GM18870 (cell line): Measurements from ENCODE around the gene HTR3D.
"Not testable (repeated sequence)": the region's sequence is repeated elsewhere in the genome, so short reads cannot be mapped to it uniquely, and the experiment has no call there.

Experiments
- ATAC-seq: cut with Tn5 transposase; IDR thresholded peaks from one replicate; pipeline ENCODE4 v1.9.1; 2021; ENCODE audit warnings: moderate library complexity; ENCODE audit not compliant: unreplicated experiment

Gene HTR3D

DNA sequence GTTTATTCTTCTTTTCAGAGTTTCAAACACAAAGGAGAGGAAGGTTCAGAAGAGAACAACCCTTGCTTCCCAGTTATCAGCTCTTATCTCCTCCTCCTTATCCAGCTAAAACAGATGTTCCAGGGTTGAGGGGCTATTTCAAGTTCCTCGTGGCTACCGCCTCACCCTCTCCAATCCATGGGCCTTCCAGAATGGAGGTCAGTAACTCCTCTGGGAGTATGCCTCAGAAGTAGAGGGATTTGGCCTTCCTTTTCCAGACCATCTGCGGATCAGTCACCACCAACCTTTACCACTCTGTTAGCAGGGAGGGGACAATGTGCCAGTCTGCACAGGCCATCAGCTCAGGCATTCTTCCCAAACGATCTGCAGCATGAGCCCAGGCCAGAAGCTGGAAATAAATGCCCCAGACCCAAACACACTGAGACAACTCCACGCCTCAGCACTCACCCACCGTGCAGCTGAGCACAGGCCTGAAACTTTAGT, 36.1 kb downstream of the HTR3D start:
- ATAC-seq, result no peak

DNA sequence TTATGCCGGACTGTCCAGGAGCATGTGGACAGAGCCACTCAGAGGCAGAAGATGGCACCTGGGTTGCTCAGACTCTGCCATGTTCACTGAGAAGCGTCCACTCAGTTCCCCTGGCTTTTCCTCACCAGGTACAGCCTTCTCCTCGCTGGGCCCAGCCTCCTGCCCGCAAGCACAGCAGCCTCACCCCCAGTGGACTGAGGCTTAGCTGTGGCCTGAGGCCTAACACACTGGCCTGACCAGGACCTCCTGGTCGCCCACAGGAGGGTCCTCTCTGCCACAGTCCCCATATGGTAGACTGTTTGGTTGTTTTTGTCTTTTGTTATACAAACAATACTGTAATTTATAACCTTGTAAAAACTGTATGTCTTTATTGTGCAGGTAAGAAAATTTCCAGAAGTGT, 36.8 kb downstream of the HTR3D start:
- ATAC-seq, result no peak

DNA sequence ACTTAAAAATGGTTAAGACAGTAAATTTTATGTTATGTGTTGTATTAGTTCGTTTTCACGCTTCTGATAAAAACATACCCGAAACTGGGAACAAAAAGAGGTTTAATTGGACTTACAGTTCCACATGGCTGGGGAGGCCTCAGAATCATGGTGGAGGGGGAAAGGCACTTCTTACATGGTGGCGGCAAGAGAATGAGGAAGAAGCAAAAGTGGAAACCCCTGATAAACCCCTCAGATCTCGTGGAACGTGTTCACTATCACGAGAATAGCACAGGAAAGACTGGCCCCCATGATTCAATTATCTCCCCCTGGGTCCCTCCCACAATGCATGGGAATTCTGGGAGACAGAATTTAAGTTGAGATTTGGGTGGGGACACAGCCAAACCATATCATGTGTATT, 39.6 kb downstream of the HTR3D start:
- not testable (repeated sequence) for ATAC-seq

DNA sequence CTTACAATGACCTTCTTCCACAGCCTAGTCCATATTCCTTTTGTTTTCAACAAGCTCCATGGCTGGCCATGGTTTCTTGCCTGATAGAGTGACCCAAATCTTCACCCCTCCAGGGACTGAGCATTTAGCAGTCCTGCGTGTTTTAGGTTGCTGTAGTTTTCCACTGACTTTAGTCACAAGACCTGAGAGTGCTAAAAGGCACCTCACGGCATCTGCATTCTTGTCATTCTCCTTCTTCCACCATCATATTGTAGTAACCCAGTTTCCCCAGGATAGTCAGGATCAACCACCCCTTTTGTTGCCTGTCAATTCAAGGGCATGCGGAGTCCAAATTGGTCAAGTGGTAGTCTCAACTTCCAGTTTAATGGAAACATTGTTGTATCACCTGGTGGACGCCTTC, 42.1 kb downstream of the HTR3D start:
- no peak for ATAC-seq

DNA sequence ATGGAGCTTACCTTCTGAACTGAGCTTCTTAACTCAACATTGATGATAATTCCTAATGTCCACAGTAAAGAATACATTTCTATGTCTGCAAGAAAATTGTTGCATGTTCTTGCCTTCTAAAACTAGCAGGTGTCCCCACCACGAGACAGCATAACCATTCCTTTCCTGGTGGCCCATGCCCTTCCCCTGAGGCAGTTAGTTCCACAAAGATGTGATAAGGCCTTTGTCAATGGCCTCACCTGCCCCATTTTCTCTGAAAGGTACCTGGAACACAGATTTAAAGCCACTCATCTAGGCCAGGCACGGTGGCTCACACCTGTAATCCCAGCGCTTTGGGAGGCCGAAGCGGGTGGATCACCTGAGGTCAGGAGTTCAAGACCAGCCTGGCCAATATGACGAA, 44.4 kb downstream of the HTR3D start:
- no peak for ATAC-seq

DNA sequence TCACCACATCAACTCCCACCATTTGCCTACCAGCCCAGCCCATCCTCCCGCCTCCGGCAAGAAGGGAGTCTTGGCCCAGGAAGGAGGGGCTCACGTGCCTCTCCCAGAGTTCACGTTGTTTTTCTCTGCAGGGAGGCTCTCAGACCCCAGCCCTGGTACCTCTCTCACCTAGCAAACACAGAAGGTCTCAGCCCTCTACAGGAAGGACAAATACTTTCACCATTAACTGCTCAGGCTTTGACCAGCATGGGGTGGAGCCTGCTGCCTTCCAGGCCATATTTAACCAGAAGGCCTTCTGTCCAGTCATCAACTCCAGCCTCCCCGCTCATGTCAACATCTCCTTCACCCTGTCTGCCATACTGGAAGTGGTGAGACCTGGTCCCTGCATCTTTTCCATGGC, 46.3 kb downstream of the HTR3D start:
- ATAC-seq, result no peak

DNA sequence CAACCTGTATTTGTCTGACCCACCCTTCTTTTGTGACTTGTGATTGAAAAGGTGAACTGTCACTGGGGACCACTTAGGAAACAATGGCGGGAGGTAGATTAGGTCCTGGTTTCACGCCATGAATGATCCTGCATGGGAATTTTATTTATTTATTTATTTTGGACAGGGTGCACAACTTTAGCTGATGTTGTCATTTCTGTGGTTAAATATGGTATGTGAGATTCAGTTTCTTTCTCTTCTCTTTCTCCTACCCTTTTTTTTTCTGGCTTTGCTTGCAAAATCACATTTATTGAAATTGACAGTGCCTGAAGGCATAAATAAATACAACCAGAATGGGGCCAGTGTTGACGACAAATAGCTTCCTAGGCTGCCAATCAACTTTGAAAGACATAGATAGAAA, 47.3 kb downstream of the HTR3D start:
- no peak for ATAC-seq

DNA sequence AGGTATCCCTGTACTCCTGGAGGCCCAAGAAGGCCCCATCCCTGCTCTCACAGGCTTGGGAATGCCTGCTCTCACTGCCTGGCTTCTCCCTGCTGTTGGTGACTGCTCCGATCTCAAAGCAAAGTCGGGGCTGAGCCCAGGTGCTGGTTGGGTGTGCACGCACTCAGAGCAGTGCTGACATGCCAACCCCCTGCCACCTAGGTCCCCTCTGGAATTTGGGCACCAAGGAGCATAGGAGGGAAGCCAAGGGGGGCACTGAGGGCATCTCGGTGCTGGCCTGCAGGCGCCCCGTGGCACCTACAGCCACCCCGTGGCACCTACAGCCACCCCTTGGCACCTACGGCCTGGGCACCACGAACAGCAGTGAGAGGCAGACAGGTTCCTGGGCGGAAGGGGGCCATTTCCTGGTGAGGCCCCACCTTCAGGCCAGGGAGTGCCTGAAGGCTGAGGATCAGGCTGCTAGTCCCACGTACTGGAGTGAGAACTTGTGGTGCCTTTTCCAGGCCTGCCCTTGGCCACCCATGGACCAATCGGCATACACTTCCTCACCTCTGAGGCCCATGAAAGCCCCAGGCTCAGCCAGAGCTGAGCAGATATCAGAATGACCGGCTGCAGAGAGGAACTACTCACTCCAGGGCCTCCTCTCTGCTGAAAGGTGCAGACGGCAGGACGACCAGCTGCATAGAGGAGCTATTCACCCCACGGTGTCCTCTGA, 49.7 kb downstream of the HTR3D start:
- ATAC-seq, result no peak

DNA sequence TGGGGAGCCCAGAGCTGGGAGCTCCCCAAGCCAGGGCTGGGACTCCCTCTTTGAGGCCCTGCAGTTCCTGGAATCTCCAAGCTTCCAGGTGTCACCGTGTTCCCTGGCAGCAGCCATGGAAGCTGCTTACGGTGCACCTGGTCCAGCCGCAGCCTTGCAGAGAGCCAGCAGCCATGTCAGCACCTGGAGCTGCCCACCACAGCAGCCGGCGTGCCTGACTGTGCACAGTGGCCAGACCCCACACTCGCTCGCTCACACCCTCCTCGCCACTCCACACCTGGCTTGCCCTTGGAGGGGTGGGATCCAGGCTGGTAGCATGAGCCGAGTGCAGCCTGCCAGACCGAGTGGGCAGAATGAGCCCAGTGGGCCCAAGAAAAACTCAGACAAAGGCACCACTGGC, 50.5 kb downstream of the HTR3D start:
- no peak for ATAC-seq

DNA sequence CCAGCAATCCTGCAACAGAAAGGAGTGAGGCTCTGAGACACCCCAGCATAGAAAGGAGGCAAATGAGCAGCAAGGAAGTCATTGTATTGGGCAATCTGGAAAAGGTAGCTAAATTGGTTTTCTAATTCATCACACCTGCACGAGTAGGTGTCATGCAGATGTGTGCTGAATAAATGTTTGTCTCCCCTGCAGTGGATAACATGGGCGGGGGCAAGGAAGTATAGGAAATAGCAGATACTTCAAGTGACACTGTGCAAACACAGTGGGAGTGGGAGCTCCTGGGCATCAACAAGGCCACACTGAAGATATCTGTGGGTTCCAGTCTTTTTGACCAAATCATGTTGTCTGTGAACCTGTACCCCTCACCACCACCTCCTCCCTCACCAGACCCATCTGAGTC, 50.9 kb downstream of the HTR3D start:
- ATAC-seq, result no peak

DNA sequence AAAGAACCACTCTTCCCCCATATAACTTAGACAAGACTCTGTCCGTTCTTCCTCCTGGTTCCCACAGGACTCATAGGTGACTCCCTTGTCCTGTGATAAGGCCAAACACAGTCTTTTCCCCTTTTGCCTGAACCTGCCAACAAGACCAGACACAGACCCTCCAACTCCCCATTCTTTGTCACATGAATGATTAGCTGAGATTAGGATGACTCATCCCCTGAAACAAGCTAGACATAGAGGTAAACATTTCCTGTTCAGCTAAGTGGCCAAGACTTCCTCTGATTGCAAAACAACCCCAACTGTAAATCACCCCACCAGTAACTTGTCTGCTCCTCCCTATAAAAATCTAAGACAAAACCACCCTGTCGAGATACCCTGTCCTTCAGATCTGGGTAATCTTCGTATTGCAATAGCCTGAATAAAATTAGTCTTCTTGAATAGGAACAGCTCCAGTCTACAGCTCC, 53.9 kb downstream of the HTR3D start:
- ATAC-seq, result no peak
